GM19025 (cell line): ENCODE results near the gene B2M.
A peak's percentile ranks its signal among the peaks of the same experiment; 100 is the strongest.
"Not testable (repeated sequence)": the region's sequence is repeated elsewhere in the genome, so short reads cannot be mapped to it uniquely, and the experiment has no call there.

Experiments
- ATAC-seq: cut with Tn5 transposase; IDR thresholded peaks from one replicate; pipeline ENCODE4 v1.9.1; 2021; ENCODE audit warnings: mild to moderate bottlenecking, low read depth, moderate library complexity; ENCODE audit not compliant: unreplicated experiment

The B2M gene

DNA sequence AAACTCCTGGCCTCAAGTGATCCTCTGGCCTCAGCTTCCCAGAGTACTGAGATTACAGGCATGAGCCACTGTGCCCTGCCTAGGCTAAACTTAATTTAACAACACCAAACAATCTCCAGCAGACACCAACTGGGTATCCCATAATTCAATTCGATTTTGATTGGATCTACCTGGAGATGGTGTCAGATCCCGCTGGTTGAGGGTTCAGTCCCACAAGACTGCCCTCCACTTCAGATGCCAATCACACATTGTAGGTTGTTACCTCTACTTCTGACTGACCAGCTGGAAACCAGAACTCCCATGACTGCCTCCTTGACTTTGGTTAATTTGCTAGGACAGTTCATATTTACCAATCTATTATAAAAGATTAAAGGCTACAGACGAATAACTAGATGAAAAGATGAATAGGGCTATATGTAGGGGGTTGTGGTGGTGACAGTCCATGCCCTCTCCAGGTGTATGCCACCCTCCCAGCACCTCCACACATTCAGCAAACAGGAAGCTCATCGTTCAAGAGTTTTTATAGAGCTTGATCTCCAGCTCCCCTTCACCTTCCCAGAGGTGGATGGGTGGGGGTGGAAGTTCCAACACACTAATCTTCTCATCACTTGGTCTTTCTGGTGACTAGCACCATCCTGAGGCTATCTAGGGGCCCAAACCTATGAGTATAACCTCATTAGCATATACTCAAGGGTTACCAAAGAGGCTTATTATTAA, 9.3 kb downstream of the B2M start:
- ATAC-seq, result no peak

DNA sequence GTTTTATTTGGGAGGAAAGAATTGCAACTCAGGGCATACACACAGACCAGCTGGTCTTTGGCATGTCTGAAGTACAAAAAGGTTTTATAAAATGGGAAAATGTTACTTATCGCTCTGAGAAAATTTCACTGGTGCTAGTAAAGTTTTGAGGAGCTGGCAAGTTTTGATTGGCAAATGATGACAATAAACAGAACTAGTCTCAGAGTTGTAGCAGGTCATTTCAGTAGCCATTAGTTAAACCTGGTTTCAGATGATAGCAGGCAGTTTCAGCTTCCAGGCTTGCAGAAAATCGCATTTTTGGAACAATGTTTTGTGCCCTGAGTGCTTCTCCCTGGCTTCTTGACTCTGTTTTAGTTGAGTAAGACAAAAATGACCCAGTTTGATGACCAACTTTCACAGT, 10.7 kb downstream of the B2M start:
- no peak for ATAC-seq

DNA sequence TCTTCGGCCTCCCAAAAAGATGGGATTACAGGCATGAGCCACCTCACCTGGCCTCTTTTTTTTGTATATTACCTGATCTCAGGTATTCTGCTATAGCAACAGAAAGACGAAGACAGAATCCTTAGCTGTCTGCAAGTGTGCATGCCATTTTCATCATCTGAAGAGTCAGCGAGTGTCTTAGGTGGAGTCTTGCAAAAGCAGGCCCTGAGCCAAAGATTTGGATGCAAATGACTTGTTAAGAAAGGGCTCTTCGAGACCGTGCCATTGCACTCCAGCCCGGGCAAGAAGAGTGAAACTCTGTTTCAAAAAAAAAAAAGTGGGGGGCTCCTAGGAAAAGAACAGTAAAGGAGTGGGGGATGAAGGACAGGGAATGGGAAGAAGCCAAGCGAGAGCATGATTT, 14.8 kb downstream of the B2M start:
- ATAC-seq, result no peak

DNA sequence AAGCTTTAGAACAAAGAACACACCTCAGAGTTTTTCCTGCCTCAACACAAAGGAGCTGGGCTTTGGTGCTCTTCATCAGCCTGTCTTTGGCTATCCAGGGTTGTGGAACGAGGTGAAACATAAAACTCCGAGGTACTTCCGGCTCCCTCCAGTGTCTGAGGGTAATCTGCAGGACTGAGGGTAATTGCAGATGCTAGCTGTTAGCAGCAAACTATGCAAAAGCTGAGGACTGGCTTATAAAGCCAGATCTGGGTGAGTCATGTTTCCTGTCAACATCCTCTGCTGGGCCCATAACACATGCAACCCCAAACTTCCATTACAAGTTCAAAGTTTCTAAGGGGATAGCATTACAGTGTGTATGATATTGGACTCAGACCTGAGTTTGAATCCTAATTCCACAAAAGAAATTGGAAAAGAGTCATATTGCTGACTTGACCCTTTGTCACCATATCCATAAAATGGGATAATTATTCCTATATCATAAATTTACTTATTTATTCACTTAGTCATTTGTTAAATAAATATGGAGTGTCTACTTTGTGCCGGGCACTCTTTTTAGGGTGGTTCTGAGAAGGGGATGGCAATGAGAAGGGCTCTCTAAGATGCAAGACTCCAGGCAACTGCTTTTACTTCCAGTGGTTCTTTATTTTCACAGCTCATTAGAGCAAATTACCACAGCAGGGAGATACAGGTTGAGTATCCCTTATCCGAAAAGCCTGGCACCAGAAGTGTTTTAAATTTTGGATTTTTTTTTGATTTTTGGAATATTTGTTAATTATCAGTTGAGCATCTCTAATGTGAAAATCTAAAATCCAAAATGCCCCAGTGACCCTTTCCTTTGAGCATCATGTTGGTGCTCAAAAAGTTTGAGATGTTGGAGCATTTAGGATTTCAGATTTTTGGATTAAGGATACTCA, 15.5 kb downstream of the B2M start:
- peak; percentile 25 for ATAC-seq

DNA sequence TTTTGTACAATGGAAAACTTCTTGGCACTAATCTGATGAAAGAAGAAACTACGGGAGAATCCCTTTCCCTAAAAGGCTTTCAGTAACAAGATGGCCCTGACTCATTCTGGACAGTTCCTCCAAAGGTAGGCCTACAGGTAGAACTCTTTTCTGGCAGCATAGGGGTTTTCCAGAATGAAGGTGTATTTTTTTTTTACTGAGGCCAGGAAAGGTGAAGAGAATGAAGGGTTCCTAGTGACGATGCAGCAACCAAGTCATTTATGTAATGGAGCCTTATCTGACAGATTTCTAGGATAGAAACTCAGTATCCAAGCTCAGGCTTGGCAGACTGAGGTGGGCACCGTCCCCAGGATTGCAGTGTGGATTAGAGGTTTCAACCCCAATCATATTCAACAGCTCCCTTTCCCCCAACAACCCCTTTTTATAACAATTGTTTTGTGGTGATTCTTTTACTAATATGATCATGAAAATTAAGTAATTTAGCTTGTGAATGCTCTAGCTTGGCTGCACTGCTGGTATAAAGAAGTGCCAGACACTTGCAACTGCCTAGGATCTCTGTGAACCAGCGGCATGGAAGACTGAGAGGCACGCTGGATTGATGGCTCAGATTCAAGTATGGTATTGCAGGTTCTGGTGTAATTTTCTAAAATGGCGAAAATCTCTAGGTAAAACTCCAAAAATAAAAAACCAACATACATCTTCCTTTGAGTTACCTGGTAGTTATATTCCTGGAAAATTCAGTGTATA, 16.3 kb downstream of the B2M start:
- ATAC-seq, result no peak

DNA sequence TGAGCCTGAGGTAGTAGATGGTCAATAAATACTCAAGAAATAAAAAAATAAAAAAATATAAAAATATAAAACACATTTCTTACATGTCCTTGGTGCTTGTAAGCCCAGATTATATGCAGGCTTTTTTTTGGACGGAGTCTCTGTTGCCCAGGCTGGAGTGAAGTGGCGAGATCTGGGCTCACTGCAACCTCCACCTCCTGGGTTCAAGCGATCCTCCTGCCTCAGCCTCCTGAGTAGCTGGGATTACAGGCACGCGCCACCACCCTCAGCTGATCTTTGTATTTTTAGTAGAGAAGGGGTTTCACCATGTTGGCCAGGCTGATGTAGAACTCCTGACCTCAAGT, 16.9 kb downstream of the B2M start:
- not testable (repeated sequence) for ATAC-seq

DNA sequence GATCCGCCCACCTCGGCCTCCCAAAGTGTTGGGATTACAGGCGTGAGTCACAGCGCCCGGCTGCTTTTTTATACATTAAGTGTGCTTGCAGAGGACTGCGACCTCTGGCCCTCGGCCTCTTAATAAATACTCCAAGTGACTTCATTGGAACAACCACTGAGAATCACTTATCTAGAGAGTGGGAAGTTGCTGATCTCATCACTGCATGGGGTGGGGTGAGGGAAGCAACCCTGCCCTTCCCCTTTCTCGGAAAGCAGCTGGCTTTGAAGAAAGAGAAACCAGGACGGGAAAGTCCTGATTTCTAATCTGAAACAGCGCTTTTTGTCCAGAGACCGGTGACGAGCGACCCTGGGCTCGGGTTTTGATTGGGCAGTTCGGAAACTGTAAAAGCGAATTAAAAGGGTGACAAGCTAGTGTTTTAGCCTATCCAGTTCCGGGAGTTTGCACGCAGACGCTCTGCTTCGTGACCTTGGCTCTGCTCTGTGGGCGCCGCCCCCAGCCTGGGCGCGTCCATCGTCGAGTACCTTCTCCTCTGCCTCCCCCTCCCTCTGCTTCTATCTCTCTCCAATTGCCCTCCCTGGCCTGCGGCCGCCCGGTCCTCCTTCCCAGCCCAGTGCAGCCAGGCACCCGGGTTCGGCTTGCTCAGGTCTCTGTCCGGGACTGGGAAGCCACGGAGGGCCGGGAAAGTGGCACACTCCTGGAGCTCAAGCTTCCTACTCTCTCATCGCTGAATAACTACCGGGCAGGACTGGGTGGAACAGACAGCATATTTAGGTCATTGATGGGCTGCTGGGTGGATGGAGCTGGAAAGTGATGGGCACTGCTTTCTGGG, 17.5 kb downstream of the B2M start:
- ATAC-seq, result peak; percentile 76

DNA sequence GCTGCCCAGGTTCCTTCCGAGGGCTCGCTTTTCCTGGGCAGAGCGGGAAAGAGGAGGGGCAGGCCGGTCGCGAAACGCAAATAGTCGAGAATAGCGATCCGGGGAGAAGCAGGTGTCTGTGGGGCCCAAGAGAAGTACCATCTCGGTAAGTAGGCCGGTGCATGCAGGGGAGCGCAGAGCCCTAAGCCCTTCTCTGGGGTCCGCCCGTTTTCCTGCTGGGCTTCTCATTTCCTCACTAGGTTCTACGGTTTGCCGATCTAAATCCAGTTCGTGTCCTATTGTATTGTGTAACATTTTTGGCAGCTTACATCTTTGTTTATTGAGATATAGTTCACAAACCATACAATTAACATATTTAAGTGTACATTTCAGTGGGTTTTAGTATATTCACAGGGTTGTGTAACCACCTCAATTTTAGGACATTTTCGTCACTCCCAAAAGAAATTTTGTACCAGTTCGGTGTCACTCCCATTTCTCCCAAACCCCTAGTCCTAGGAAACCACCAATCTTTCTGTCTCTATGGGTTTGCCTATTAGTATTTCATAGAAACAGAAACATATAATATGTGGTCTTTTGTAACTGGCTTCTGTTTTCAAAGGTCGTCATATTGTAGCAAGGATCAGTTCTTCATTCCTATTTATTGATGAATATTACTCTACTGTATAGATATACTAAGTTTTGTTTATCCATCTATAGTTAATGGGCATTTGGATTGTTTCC, 18.3 kb downstream of the B2M start:
- no peak for ATAC-seq

DNA sequence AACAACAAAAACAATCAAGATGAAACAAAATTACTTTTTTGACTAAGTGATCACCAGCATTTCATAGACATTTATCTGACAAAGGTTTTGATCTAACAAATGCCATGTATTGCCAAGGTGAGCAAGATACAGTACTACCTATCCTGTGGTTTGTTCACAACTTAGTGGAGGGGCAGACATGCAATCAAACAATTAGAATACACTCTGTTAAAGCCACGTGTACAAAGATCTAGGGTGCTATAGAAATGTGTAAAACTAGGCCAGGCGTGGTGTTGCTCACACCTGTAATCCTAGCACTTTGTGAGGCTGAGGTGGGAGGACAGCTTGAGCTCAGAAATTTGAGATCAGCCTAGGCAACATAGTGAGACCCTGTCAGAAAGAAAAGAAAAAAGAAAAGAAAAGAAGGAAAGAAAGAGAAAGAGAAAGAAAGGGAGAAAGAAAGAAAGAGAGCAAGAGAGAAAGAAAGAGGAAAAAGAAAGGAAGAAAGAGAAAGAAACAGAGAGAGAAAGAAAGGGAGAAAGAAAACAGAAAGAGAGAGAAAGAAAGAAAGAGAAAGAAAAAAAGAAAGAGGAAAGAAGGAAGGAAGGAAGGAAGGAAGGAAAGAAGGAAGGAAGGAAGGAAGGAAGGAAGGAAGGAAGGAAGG, 23.6 kb downstream of the B2M start:
- no peak for ATAC-seq

DNA sequence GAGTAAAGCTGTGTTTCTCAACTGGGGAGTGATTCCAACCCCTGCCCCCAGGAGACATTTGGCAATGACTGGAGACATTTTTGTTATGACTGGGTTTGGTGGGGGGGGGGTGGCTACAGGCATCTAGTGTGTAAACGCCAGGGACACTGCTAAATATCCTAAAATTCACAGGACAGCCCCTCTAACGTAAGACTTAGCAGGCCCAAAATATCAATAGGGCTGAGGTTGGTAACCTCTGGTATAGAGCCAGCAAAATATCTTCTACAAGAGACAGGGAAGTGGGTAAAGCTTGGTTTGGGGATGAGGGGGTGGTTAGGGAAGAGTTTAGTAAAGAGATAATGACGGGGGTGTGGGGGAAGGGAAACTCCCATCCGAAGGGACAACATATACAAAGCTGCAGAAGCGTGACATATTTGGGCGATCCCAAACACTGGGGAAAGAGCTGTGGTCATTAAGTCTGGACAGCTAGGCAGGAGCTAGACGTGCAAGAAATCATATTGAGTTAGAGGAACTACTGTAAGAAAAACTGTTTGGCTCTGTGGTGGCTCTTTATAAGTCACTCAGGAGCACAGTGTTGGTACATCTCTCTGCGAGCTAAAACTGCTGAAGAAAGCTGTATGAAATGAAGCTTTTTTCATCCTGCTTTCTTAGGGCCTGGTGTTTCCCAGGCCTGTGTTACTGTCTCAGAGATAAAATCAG, 24.3 kb downstream of the B2M start:
- peak; percentile 42 for ATAC-seq

DNA sequence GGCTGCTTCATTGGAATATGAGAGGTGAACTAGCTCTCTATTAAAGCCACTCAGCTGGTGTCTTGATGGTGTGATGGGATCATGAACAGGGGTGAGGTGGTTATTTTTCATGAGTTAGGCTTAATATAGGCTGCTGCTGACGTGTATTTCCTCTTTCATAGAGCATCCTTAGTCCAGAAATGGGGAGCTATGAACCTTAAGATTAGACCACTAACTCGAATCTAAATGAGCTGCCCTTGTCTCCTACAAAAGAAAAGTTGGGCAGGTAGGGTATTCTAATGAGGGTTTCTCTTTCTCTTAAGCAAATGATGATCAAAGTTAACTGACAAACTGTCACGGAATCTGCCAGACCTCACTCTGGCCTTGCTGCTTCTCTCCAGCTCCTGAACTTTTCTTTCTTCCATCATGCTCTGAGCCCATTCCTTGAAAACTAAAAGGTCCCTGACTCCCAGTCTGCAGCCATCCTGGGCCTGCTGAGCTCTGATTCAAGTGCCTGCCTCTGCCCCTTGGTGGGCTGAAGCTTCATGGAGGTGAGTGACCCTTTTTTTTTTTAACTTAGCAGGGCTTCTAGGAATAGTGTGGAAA, 25.0 kb downstream of the B2M start, which contains the start of gene TRIM69:
Gene TRIM69 (plus strand): TSS at position 348 of the 585 bp plus-strand sequence. CDS start 177 bp downstream, at position 525.
- peak; percentile 49 for ATAC-seq

DNA sequence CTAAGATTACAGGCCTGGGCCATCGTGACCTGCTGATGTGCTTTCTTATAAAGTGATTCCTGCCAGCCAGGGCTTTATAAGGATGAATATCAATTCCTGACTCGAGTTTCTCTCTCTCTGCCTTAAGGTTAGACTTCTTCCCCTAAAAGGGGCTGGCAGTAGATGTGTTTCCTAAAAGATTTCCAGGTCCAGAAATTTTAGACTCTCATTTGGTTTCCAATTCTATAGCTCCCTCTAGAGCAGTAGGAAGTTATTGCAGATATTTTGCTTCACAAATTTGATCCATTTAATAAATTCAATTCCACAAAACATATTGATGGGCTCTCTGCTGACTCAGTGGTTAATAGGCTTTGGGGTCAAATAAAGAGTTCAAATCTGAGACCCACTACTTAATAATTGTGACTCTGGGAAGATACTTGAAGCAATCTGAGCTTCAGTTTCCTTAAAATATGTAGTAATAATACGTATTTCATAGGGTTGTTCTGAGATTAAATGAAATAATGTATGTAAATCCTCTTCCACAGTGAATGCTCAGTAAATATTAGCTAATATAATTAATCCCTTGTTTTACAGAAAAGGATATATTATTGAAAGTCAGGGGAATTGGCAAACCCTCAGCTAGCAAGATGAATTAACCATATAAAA, 27.1 kb downstream of the B2M start:
- ATAC-seq, result no peak

DNA sequence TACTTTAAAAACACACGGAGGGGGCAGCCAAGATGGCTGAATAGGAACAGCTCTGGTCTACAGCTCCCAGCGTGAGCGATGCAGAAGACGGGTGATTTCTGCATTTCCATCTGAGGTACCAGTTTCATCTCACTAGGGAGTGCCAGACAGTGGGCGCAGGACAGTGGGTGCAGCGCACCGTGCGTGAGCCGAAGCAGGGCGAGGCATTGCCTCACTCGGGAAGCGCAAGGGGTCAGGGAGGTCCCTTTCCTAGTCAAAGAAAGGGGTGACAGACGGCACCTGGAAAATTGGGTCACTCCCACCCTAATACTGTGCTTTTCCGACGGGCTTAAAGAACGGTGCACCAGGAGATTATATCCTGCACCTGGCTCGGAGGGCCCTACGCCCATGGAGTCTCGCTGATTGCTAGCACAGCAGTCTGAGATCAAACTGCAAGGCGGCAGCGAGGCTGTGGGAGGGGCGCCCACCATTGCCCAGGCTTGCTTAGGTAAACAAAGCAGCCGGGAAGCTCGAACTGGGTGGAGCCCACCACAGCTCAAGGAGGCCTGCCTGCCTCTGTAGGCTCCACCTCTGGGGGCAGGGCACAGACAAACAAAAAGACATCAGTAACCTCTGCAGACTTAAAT, 28.0 kb downstream of the B2M start:
- not testable (repeated sequence) for ATAC-seq

DNA sequence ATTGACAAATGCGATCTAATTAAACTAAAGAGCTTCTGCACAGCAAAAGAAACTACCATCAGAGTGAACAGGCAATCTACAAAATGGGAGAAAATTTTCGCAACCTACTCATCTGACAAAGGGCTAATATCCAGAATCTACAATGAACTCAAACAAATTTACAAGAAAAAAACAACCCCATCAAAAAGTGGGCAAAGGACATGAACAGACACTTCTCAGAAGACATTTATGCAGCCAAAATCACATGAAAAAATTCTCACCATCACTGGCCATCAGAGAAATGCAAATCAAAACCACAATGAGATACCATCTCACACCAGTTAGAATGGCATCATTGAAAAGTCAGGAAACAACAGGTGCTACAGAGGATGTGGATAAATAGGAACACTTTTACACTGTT, 32.1 kb downstream of the B2M start:
- not testable (repeated sequence) for ATAC-seq

DNA sequence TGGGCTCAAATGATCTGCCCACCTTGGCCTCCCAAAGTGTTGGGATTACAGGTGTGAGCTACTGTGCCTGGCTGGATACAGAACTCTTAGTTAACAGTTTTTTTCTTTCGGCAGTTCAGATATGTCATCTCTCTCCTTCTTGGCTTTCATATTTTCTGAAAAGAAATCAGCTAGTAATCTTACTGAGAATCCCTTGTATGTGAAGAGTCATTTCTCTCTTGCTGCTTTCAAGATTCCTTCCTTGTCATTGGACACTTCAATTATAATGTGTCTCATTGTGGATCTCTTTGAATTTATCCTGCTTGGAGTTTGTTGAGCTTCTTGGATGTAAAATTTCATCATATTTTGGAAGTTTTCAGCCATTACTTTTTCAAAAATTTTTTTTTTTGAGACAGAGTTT, 42.0 kb downstream of the B2M start:
- no peak for ATAC-seq

DNA sequence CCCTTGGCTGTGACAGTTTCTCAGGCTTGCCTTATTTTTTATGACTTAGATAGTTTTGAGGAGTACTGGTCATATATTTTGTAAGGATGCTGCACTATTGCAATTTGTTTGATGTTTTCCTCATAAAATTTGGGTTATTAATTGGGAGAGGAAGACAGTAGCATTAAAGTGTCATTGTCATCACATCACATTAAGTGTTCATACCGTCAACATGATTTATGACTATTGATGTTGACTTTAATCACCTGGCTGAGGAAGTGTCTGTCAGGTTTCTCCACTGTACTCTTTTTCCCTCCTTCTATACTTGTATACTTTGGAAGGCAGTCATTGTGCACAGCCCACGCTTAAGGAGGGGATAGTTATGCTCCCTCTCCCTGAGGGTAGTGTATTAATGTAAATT, 51.9 kb downstream of the B2M start:
- ATAC-seq, result no peak

DNA sequence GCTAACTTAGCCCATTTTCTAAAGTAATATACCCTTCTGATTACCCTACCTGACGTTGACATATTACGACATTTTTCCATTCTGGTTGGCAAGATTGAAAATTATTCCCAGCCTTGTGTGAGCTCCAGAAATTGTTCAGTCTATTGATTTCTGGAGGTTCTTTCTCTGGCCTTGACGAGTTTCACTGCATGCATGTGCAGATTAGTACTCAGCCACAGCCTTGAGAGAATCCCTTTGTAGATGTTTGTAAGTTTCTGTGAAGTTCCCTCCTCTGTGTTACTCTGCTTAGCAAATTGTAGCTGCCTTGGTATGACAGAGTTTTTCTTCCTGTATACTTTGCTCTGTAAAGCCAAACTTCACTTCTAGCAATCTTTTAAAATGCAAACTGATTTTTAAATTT, 52.5 kb downstream of the B2M start:
- ATAC-seq, result no peak
